ENCODE measurements around the gene BAIAP2L2. TPM values are rescaled to one million over a fixed set of nuclear protein-coding genes. Genes with fewer than 3 reads are reported as not detected.
"Not testable (repeated sequence)": the region's sequence is repeated elsewhere in the genome, so short reads cannot be mapped to it uniquely, and the experiment has no call there.

Gene BAIAP2L2
- polyA plus RNA-seq, 3 donors: 4.3 to 4.8 (median 4.3) TPM

DNA sequence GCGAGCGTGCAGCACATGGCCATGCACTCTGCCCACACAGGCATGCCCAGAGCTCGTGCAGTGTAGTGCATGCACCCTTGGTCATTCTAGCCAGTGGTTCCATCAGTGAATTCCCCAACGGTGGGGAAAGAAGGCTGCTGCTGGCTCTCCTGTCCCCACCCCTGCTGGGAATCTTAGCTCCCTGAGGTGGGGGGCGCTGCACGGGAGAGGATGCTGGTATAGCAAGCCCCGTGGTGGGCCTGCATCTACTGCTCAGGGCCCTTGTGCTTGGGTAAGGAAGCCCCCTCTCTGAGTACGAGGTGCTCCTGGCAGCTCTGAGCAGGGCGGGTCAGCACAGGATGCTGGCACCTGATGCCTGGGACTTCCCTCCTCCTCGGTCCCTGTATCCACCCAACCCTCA, 18.5 kb upstream of the BAIAP2L2 start:
- no peak for DNase-seq (ENCODE audit: low read depth in 3 of 3, low spot score in 2 of 3)

DNA sequence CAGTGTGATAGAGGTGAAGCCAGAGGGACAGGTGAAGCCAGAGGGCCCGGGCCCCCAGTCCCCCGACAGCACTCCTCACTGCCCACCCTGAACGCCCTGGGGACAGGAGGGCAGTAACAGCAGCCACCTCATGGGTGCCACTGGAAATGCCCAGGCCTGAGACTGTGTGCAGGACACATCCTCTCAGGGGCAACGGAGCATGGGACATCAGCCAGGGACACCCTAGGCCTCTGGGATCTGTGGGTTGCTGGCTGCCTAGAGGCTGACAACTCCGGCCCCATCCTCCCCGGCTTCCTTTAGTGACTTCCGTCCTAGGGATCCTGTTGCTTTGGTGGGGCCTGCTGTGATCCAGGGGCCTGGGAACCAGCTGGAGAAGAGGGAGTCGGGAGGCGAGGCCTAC, 17.4 kb upstream of the BAIAP2L2 start:
- no peak for DNase-seq (ENCODE audit: low read depth in 3 of 3, low spot score in 2 of 3)

DNA sequence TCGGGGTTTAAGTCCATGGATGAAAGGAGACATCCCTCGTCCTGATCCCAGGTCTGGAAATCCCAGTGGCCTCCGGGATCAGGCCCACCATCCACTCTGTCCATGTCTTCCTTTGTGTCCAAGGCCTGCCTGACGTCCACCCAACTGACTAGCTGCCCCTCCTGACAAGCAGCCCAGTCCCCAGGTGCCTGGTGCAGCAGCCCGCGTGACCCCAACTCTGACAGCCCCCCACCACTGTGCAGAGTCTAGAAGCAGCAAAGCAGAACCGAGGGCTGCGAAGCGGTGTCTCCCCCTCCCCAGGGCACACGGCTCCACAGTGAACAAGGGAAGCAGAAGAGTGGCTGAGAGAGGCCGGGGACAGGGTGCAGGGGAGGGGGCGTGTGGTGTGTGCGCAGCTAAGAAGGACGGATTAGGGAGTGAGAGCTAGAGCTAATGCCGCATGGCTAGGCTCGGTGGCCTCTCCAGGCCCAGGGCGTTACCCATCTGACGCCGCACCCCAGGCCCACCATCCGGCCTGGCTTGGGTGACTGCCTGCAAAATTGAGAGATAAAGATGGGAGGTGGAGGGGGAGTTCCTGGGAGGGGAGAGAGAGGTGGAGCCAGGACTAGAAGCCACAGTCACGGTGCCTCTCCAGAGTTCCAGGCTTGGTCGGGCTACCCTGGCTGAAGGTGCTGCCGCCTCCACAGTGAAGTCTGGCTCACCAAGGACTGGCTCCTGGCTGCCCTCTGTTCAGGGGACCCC, 16.6 kb upstream of the BAIAP2L2 start:
- no peak for DNase-seq (ENCODE audit: low read depth in 3 of 3, low spot score in 2 of 3)

DNA sequence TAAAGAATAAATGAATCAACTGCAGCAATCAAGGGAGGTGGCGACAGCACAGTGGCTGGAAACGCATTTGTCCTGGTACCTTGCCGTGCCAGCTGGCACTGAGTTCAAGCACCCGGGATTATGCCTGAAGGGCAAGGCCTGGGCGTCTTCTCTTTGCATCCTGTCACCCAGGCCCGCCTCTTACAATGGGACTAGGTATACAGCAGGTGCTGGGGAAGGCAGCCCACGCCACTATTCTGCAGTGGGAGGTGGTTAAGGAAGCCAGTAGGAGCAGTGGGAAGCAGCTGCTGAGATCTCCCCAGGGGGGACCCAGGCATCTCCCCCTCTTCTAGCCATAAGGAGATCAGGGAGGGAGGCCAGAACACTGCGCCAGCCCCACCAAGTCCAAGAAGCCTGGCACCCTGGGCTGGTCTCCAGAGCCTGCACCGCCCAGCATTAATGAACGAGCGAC, 15.3 kb upstream of the BAIAP2L2 start:
- no peak for DNase-seq (ENCODE audit: low read depth in 3 of 3, low spot score in 2 of 3)

DNA sequence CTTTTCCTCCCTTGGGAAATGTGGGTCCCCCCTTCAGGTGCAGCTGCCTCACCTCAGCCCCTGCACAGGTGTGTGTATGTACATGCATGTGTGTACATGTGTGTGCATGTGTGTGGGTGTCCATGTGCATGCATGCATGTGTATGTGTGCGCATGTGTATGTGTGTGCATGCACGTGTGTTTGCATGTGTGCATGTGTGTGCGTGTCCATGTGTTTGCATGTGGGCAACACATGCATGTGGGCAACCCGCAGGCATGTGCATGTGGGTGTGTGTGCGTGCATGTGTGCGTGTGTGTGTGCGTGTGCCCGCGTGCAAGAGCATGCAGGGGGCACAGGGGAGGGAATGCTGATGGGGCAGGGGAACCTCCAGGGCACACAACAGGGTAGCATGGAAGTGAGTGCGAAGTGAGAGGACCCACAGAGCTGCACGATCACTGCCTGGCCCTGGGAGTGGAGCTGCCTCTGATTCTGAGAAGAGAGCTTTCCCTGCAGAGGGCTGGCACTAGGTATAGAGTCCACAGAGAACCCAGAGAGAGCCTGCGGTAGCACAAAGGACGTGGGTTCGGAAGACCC, 14.6 kb upstream of the BAIAP2L2 start:
- no peak for DNase-seq (ENCODE audit: low read depth in 3 of 3, low spot score in 2 of 3)

DNA sequence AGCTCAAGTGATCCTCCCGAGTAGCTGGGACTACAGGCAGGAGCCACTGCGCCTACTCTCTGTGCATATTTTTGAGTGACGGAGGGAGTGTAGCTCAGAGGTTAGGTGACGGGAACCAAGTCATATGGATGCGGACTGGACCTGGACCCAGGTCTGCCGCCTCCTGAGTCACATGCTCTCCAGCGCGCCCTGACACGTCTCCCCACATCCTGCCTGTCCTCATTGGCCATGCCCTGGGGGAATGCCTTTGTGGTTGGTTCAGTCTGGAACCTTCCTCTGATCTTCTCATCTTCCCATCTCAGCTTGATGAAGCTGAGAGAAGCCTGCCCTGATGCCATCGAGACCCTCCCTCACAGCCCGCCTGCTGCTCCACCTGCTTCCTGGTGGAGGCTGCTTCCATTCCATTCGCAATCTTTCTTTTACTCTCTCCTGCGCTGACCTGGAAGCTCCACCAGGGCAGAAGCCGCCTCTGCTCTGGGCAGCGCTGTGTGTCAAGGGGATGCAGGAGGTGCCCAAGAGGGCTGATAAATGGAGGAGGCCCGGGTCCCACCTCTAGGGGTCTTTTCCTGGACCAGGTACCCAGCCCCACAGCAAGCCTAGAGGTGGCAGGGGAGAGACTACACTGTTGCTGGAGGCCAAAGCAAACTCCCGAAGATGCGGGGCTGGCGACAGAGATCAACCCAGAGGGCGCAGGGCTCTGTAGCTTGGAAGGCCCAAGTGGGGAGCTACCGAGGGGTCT, 13.9 kb upstream of the BAIAP2L2 start:
- DNase-seq (ENCODE audit: low read depth in 3 of 3, low spot score in 2 of 3): no peak

DNA sequence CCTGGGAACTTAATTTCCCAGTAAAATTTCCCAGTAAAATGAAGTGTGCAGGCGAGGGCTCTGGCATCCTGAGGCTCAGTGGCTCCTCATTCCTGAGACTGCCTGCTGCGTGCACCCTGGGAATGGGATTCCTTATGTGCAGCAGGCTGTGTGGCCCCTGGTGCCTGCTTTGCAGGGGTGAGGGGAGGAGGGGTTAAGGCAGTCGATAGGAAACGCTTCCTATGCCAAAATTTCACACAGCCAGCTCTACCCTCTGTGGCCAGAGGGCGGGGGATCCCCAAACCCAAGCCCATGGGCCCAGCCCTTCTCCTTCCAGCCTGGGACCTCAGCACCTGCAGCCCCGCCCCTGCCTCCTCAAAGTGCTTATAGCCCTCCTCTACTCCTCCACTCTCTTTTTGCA, 12.1 kb upstream of the BAIAP2L2 start:
- no peak for DNase-seq (ENCODE audit: low read depth in 3 of 3, low spot score in 2 of 3)

DNA sequence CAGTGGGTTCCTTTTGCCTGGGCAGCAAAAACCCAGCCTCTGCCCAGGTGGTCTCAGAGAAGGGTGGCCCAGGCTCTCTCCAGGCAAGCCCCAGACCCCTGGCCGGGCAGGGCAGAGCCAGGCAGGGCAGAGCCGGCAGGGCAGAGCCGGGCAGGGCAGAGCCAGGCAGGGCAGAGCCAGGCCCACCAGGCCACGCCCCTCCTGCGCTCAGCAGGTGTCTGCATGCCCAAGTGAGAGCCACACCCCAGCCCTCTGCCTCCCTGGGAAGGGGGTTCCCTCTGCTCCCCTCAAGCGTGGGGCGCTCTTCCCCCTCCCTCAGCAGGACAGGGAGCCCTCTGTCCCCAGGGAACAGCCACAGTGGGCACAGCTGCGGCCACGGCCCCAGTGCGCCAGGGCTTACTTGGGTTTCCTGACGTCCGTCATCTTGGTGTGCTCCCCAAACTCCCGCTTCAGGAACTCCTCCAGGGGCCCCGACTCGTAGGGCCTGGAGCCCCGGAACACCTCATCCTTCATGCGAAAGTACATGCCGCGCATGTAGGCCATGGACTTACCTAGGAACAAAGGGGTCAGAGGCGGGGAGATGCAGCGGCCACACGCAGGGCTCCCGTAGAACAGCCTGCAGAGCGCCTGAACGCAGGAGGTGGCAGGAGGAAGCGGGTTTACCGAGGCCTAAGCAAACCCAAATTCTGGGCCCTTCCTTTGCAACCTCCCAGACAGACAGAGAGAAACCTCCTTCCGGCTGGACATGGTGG, 10.1 kb upstream of the BAIAP2L2 start:
- no peak for DNase-seq (ENCODE audit: low read depth in 3 of 3, low spot score in 2 of 3)

DNA sequence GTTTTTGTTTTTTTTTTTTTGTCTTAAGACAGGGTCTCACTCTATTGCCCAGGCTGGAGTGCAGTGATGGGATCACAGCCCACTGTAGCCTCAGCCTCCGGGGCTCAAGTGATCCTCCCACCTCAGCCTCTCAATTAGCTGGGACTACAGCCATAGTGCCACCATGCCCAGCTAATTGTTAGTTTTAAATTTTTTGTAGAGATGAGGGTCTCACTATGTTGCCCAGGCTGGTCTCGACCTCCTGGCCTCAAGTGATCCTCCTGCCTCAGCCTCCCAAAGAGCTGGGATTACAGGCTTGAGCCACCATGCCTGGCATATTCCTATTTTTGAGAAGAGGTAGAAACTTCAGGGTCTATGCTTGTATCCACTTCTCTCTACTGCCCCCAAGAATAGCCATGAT, 8.3 kb upstream of the BAIAP2L2 start:
- DNase-seq (ENCODE audit: low read depth in 3 of 3, low spot score in 2 of 3): not testable (repeated sequence)

DNA sequence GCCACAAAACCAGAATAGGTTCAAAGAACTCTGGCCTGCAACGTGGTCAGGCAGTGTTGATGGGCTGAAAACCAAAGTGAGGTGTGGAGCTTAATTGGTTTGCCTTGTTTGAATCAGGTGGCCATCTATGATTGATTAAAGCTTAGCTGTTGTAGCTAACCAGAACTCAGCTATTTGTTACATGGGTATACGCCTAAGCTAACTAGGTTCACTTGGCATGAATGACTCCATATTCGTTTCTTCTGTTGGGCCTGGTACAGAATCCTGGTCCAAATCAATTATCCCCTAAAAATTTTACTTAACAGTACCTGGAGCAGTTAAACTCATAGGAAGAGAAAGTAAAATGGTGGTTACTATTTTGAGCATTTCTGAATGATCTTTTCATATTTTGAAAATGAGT, 7.7 kb upstream of the BAIAP2L2 start:
- DNase-seq (ENCODE audit: low read depth in 3 of 3, low spot score in 2 of 3): no peak

DNA sequence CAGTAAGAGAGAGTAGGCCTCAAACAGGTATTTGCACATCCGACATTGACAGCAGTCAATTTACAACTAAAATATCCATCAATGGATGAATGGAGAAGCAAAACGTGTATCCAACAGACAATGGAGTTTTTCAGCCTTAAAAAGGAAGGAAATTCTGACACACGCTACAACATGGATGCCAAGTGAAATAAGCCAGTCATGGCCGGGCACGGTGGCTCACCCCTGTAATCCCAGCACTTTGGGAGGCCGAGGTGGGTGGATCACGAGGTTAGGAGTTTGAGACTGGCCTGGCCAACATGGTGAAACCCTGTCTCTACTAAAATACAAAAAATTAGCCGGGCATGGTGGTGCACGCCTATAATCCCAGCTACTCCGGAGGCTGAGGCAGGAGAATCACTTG, 7.1 kb upstream of the BAIAP2L2 start:
- not testable (repeated sequence) for DNase-seq (ENCODE audit: low read depth in 3 of 3, low spot score in 2 of 3)

DNA sequence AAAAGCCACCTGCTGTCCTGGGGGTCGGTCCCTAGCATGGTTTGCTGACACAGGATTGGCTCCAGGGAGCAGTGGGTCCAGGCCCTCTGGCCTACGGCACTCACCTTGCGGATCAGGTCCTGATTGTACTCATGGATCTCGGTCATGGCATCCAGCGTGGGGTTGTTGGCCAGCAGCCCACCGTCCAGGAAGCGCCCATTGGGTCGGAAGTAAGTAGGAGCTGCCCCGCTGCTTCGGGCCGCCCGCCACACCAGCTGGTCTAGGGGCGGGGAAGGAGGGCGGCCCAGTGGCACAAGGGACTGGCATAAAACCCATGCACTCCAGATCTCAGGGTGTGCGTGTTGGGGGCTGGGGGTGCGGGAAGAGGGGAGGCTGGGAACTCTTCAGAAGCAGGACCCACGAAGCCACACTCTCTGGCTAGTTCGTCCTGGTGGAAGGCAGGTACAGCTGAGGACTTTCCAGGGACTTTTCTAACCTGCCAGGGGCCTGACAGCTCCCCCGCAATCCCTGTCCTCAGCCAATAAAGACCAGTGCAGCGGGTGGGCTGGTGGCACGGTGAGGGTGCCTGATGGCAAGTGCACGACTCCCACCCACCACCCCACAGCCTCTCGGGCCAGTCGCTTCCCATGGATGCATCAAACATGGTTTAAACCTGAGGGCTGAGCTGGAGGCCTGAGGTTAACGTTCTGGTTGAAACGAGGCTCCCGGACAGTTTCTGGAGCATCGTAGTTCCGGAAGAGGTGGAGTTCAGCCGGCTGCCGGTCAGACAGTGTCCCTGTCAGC, 5.1 kb upstream of the BAIAP2L2 start:
- DNase-seq (ENCODE audit: low read depth in 3 of 3, low spot score in 2 of 3): no peak

DNA sequence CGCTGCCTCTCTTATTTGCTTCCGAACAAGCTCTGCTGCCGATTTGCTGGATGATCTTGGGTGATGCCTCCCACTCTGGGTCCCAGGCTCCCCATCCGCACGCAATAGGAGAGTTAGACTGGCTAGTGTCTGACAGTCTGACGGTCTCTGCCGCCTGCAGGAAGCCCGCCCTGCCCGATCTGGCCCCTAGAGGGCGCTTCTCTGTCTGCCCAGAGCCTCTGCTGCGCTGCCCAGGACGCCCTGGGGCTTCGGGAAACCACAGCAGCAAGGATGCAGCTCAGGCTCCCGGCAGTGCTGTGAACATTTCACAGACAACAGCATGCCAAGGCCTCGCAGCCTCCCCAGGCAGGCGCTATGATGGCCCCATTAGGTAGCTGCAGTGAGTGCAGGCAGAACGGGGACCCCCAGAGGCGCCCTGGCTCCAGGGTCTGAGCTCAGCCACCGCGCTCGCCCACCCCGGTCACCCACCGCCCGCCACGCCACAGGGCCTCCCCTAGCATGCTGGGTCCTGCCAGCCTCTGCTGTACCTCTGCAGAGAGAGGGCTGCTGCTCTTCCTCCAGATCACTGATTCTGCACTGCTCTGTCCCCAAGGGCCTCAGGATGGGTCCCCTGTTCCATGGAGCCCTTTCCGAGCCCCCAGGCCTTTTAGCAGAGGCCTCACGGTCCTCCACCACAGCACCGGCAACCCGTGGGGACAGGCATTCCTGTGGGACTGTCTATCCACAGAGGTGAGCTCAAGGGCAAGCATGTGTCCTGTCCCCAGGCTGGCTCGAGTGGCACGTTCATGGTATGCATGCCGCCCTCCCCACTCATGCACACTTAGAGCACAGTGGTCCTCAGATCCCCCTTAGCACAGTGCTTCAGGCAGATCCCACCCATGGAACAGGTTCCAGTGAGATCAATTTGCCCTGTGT, 4.3 kb upstream of the BAIAP2L2 start:
- peak in 2 of 3 donors; percentile 47 to 52 for DNase-seq (ENCODE audit: low read depth in 3 of 3, low spot score in 2 of 3)

DNA sequence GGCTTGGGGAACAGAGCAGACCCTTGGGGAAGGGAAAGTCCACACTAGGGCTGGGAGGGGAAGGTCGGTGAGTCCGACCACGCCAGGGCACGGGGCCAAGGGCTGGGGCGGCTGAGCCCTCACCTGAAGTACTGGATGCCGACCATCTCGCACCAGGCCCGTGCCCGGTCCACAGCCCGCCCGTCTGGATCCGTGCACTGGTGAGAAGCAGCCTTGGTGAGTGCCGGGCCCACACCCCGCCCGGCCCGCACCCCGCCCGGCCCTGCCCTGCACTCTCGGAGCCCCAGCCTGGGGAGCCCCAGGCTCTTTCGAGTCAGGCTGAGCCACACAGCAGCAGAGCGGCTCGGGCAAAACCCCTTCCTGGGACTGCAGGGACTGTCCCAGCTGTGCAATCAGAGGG, 1.9 kb upstream of the BAIAP2L2 start:
- no peak for DNase-seq (ENCODE audit: low read depth in 3 of 3, low spot score in 2 of 3)

DNA sequence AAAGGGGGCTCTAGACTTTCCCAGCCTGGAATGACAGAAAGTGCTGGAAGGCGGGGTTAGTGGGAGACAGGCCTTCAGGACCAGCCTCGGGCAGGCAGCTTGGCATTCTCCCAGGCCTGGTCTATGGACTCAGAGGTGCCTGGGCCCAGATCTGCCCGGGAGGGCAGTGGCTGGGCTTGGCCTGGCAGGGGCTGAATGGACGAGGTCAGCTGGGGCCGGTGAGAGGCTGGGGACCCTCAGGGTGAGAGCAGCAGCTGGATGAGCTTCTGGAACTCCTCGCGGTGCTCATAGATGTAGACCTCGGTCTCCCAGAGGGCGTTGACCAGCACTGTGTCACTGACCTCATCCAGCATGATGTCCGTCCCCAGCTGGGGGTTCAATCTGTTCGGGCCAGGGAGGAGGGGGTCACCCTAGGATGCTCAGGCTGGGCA, 1.5 kb upstream of the BAIAP2L2 start:
- no peak for DNase-seq (ENCODE audit: low read depth in 3 of 3, low spot score in 2 of 3)

DNA sequence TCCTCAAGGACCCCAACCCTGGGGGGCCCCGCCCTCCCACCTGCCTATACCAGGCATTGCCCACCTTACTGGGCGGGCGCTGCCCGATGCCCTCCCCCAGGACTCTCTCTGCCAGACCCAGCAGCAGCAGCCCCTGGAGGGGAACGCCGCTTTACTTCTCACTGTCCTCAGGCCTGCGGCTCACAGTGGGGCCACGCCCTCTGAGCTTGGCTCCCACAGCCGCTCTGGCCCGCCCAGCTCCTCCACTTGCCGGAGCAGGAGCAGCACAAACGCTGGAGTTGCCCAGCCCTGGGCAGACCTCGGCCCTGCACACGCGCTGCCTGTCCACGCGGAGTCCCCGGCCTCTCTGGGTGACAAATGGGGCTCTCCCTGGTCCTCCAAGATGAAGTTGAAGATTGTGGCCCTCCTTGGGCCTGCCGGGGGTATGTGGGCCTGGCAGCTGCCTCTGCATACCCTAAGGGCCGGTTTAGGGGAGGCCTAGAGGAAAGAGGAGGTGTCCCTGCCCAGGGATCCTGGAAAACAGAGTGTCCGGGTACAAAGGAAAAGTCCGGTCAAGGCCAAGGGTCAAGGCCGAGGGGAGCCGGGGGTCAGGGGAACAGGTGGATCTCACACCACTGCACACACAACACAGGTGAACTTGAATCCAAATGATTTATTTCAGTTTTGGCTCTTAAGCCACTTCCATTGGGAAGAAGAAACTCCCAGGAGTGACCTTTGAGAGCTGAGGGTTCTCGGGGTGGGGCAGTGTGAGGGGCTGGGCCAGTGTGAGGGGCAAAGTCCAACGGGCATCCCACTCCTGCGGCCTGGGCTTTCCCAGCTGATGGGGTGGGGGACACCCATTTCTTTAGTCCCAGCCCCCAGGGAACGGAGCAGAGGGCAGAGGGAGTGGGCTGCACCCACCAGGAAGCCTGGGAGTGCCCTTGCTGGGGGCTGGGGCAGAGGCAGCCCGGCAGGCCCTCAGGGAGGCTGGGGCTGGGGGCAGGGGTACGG, 674 bp upstream of the BAIAP2L2 start:
- DNase-seq (ENCODE audit: low read depth in 3 of 3, low spot score in 2 of 3): peak in 1 of 3 donors; percentile 44

DNA sequence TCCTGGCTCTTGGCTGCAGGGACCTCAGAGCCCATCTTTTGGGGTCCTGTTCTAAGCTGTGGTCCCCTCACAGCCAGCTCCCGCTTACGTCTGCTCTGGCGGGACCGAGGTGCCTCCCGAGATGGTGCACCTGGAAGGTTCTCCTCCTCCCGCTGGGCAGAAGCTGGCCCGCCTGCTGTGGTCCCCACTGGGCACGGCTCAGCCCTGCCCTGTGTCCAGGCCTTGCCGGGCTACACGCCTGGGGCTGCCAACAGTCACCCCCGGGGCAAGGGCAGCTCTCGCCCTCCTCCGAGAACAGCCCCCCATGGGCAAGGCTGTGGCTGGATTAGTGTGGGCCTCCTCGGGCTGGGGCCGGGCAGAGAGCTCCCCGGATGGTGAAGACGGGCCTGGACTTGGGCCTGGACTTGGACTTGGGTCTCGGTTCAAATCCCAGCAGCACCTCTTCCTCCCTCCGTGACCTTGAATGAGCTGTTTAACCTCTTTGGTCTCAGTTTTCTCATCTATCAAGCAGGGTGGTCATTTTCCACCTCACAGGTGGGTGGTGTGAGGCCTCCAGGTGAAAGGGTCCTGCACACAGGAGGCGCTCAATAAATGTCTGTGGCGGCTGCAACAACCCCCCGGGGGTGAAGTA, 998 bp downstream of the BAIAP2L2 start:
- peak in 1 of 3 donors; percentile 47 for DNase-seq (ENCODE audit: low read depth in 3 of 3, low spot score in 2 of 3)

Data from right renal cortex interstitium (tissue), 3 donors.